SK-MEL-5 (cell line): Measurements from ENCODE around the gene RPL10L. TPM values are rescaled to one million over a fixed set of nuclear protein-coding genes. Genes with fewer than 3 reads are reported as not detected.

Experiments
- DNase-seq: peaks from one replicate; pipeline ENCODE4 v3.0.0-alpha.2; 2016; ENCODE audit warnings: low read depth, low spot score
- in situ Hi-C: cut with HindIII; loops from 2 replicates; pipeline ENCODE4 v1.10.0; 2016; ENCODE audit warnings: low sequenced_read_pairs, high pct_unique_total_duplicates, low pct_unique_long_range_greater_than_20kb
- polyA plus RNA-seq, 2 experiments: library from polyadenylated mRNA; depleted of rRNA; stranded (reverse); fragments of >200 nt; gene quantifications; 2 replicates each; pipeline ENCODE4 v1.2.3, GENCODE V29; 2015
- total RNA-seq: library from RNA; depleted of rRNA; stranded (reverse); fragments of >200 nt; shearing (Covaris generic); gene quantifications from 2 replicates; pipeline ENCODE4 v1.2.3, GENCODE V29; 2014; rRNA removed

The RPL10L gene
- not detected in 2 replicates for total RNA-seq
- 0.62 TPM in 1 of 2 replicates, not detected in the other for polyA plus RNA-seq (2015; cell fraction: cytosol; rRNA removed)
- polyA plus RNA-seq (2015; cell fraction: nucleus; rRNA removed), result not detected in 2 replicates

DNA sequence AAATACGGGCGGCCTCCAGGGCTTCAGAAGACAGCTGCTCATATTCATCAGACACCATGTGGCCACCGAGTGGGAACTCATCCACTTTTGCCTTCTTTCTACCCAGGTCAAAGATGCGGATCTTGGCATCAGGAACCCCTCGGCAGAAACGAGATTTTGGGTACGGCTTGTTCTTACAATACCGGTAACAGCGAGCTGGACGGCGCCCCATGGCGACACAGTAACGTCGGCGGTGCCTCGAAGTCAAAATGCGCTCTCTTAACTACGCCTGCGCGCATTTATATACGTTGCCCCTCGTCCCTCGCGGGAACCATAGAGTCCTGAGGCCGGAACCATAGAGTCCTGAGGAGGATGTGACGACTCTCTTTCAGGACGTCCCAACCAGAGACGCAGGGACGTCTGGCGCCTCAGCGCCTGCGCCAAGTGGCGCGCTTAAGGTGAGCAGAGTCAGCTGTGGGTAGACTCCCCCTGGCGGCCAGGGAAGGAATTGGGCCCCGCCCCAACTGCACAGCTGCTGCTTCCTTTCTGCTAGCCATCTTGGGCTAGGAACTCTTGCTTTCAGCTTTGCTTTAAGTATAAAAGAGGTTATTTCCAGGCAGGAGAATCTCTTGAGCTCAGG is at the start of gene RPL10L:
Gene RPL10L, minus strand, starts transcription at position 256 of the 619 bp plus-strand sequence. Its CDS starts 45 bp downstream, at position 211.
- DNase-seq, result no peak
- in situ Hi-C loops, result no loop called here

DNA sequence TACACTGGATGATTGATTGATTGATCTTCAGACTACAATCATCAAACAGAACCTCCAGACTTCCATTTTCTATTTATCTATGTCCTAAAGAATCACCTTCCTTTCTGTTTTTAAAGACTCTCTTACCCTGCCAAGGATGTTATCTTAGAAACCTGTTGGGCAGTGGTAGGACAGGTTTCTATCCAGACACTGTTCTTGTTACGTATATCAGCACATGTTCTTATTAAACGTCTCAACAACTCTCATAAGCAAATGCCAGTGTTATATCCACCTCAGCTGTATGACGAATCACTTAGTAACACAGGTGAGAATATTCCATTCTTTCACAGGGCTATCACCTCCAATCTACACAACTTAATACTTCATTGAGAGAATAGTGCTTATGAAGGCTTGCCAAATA is 40.2 kb upstream of the RPL10L start:
- in situ Hi-C loops, result no loop called here
- no peak for DNase-seq

DNA sequence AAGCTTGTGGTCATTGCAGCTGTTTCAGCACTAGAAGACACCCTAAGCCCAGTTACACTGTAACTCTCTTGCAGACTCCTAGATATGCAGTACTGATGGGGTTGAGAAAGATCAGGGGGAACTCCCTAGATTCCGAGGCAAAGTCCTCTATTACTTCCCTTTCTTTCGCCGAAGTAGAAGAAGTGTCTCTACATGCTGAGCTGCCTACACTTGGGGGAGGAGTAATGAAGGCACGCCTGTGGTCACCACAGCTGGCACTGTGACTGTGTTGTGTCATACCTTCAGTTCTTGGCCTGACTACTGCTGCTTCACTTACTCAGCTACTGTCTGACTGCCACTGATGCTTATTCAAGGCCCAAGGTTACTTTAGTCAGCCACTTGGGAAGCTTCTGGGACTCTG is 35.1 kb upstream of the RPL10L start:
- in situ Hi-C loops, result no loop called here
- DNase-seq, result no peak

DNA sequence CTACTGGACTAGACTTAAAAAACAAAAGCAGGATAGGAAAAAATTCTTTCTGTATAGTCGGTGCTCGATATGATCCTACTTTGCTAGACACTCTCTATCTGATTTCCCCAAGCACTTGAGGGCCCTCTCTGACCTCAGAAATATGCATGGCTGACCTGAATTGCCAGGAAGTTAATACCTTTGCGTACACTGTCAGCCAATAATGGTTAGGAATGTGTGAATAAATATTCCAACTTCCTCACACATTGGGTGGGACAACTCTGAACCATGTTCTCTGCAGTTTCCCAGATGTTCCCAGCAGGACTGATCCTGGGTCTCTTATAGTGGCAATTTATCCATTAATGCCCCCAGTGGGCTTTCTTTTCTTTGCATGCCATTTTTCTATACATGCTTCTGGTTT is 20.5 kb upstream of the RPL10L start:
- in situ Hi-C loops, result no loop called here
- no peak for DNase-seq

DNA sequence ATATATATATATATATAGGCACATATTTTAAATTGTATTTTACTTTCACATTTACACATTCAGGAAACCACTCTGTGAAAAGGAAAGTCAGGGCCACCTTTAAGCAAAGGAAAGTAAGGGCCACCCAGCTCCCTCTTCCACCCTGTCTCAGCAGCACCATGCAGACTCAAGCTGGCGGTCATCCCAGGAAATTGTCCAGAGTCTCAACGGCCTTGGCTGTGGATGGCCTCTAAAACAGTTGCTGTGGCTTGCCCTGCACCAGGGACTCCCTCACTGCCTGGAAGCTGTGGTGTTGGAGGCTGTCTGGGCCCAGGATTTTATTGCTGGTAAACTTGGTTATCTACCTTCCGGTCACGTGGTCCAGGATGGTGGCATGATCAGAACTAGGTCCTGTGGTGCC is 11.8 kb upstream of the RPL10L start:
- no peak for DNase-seq
- in situ Hi-C loops, result no loop called here

DNA sequence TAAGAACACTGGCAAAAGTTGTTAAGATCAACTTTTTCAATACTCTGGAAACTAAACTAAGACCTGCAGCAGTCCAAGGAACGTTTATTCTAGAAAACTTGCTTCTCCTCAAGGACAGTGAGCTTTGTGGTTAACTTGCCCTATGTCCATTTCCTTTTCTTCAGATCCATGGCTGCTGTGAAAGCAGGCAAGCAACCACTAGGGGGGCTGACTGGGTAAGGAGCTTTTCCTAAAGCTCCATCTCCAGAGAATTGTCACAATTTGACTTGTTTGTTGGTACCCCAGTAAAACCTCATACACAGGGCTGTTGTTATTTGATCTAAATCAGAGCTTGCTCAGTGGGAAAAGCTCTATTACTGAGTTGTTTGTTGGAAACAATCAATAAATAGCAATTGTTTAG is 10.1 kb upstream of the RPL10L start:
- in situ Hi-C loops, result no loop called here
- DNase-seq, result peak; percentile 50

DNA sequence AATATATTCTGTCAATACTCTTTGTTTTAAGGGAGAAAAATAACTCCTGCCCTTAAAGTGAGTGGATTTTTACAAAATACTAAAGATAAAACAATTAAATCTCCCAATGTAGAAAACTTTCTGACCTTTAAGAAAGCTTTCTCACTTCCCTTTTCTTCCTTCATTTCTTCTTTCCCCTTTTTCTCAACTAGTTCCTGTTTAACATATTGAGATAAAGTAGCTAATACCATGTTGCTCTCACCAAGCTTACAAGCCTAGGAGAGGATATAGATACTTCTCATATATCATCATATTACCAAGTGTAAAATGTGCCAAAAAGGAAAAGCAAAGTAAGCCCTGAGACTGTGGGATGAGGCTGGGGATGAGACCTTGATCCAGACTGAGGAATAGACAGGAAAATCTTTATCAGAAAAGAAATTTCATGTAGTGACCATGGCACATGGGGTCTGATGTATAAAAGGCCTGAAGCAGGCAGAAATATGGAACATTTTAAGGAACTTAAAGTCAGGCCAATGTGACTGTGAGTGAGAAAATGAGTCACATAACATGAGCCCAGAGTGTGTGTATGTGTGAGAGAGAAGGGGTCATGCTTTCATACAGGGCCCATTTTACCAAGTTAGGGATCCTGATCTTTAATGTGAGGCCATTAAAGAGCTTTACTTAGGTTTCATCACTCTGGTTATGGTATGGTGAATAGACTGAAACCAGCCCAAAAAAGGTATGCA is 1.6 kb upstream of the RPL10L start:
- in situ Hi-C loops, result no loop called here
- no peak for DNase-seq

DNA sequence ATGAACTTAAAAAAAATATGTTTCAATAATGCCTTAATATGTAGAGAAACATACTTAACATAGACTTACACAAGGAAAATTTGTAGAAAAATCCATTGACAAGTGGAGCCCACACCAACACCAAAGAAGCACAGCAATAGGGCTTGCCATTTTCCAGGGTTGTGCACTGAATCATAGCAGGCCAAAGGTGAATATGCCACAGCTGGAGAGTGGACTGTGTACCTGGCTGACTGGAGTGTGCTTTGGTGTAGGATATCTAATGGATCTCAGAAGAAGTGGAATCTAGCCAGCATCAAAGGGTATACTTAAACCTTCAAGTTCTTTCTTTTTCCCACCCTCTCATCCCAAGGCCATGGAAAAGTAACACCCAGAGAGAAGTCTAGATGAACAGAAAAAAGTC is 4.8 kb downstream of the RPL10L start:
- in situ Hi-C loops, result no loop called here
- no peak for DNase-seq

DNA sequence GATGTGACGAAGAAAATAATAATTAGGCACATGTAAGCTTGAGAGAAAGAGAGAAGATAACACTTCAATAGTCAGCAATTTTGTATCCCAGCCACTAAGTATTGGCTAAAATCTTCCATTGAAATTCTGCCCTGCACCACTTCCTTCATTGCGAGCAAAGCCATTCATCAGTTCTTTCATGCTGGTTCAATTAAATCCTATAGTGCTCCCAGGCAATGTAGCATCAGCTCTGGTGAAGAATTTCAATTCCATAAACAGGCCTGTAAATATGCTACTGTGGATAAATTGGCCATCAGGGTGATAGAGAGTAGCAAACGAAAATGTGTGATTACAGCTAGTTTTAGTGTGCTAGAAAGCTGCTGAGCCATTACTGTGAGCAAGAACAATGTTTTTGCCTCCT is 24.7 kb downstream of the RPL10L start:
- DNase-seq, result no peak
- in situ Hi-C loops, result no loop called here
